GM19099 (cell line): ENCODE data around the gene ACTBL2.

Source experiments
- POLR2A ChIP-seq: IDR thresholded peaks from 3 replicates; pipeline ENCODE4 v1.6.1; 2011; ENCODE audit warnings: low read depth; ENCODE audit not compliant: insufficient read length; ENCODE audit errors: extremely low read depth

ACTBL2 gene

GRCh38 chr5:57458443-57458842 lies 24.2 kb downstream of the ACTBL2 start:
- TF ChIP-seq POLR2A: no peak

DNA sequence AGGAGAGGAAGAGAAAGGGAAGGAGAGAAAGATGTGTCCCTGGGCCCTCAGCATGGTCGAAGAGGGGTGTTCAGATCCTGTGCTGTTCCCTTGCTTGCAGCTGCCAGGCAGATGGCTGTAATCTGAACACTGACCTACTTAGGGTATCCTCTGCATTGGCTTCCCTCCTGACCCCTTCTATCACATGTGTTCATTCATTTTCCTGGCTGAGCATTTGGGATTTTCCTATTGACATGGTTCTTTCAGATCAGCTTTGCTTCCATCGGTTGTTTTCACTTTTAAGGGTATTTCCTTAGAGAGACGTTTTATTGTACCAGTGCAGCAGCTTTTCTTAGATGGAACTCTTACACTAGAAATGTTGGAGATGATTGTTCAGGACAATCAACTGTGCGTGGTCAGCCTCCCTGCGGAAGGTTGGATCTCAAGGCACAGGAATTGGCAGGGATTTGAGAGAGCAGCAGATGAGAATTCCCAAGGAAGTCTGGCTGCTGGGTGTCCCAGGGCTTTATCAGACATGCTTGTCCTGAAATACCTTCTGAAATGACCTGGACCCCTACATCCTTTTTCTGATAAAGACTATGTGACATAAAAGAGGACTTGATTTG lies 26.0 kb downstream of the ACTBL2 start:
- no peak for TF ChIP-seq POLR2A

- TF ChIP-seq POLR2A: no peak
These were observed 26.8 kb downstream of the ACTBL2 start for GRCh38 chr5:57455511-57456455.

DNA sequence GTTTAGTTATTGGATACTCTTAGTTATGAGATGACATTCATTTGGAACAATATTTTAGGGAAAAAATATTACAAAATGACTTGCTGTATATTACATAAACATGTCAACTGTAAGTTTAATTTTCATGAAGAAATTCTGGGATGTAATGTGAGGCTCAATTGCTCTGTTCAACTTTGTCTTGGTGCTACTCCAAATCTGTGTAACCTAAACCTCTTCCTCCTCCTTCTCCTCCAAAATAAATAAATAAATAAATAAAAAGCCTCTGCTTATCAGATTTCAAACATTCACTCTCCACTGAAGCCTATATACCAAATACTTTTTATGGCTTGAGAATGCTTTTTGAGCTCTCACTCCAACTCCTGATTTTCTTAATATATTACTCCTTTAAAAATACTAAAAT lies 27.7 kb downstream of the ACTBL2 start:
- TF ChIP-seq POLR2A: no peak

DNA sequence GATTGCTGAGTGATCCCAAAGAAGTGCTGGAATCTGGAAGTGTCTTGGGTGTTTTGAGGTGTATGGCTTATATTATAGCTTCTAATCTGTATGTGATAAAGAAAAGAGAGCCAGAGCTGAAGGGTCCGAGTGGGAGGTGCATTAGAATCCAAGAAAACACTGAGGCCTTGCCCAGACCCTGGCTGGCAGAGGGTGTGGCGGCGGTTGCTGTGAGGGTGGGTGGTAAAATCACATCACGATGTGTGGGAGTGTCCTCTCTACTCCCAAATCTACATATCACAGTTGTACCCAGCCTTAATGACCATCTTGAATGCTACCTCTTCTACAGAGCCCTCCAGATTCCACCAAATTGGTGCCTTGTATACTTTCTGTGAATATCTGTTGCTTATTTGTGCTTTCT lies 28.9 kb downstream of the ACTBL2 start:
- no peak for TF ChIP-seq POLR2A

GRCh38 chr5:57452885-57453284 lies 29.7 kb downstream of the ACTBL2 start:
- no peak for TF ChIP-seq POLR2A

DNA sequence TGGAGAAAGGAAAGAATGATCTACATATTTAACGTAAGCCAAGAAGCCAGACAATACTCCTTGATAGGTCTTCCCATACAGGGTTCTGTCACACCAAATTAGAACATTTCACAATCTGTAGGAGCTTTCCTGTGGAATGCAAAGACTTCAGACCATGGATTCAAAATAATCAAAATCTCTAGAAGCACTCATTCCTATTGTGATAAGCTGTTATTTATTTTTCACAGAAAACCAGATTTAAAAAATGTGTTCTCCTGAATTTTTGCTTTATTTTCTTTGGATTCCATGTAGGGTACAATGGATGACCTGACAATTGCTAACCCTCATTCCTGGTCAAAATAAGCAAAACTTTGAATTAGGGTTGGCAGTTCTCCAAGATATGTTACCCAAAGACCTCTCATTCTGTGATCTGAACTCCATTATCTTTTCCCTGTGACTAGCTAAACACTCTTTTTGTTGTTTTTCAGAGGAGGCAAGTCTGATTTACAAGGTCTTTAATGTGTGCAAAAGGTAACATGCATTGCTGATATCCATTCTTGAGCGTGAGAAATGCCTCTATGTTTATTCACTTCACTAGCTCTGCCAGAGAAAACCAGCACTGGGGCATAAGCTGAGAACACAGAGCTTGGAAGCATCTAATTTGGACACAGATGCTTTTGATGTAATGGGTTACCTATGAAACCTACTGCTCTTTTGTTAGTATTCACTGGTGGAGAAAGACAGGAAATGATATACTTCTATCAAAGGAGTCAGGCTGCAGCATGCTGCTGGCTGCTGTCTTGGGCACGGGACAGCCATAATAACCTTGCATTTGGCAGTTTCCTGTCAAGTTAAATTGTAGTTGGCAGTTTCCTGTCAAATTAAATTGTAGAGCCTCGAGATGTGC lies 31.4 kb downstream of the ACTBL2 start:
- TF ChIP-seq POLR2A: no peak

DNA sequence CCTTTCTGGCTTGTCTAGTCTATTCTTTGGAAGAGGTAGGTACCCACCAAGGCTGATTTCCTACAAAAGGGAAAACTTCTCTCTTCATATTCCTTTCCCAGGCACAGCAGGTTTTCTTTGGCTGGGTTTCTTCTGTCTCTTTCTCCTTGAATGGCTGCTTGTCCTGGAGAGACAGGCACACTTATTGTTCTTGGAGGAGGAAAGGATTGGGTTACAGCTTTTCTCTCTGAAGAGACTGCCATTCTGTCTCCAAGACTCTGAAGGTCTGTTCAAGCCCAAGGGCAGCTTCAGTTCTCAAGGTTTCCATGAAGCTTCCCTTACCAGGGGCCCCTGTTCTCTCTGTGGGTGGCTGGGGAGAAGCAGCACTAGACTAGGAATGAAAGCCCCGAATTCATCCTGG lies 33.9 kb downstream of the ACTBL2 start:
- no peak for TF ChIP-seq POLR2A

GRCh38 chr5:57448287-57448686 lies 34.3 kb downstream of the ACTBL2 start:
- no peak for TF ChIP-seq POLR2A

- TF ChIP-seq POLR2A: no peak
These were observed 35.0 kb downstream of the ACTBL2 start for GRCh38 chr5:57447658-57448057.

DNA sequence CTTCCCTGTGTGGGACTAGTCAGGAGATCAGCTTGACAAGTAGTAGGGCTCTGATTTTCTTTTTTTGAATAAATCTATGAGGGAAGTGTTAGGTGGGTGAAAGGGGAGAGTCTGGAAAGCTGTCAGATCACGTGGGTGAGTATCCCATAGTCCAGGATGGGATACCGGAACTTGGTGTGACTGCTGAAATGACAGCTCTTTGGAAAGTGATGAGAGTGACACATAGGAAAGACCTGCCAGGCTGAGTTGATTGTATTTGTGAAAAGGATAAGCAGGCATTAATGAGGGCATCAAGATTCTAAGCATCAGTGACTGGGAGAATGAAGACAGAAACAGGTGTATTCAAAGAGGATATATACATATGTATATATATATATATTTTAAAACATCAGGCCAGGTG lies 35.6 kb downstream of the ACTBL2 start:
- TF ChIP-seq POLR2A: no peak

DNA sequence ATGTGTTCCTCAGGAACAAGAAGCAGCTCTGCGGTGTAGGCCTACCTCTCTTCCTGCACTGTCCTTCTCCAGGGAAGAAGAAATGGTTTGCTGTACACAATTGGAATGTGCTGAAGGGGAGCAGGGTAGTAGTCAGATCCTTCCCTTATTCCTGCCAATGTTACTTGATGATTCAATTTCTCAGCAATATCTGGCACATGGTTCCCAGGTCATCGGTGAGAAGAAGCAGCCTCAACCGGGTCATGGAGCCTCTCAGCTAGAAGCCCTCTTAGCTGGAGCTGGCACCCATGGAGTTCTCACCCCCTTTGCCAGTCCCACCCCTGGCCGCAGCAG lies 36.9 kb downstream of the ACTBL2 start:
- TF ChIP-seq POLR2A: no peak

DNA sequence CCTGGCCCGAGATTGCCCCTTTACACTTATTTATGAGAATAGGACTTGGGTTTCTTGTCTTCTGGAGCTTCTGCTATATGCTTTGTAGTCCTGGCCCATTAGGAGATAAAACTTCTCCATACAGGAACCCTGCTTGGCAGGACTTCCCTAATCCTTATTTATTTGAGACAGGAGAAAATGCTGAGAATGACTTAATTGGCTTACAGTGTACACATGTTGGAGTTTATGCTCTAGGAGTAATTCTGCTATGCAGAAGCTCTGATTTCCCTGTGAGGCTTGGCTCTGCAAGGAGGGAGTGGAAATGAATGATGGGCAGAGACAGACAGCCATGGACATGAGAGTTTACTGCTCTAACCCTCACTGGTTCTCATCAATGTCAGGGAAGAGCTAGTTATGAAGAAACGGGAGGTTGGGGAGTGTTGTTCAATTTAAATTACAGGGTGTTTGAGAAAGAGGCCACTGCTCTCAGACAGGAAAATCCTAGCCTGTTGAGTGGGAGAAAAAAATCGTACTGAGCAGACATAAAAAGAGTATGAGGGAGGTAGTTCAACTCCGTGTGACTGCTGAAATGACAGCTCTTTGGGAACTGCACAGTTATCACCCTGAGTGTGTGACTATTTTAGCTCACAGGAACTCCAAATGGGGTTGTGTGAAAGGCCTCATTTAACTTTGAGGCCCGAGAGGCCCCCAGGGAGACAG lies 37.5 kb downstream of the ACTBL2 start:
- TF ChIP-seq POLR2A: no peak

DNA sequence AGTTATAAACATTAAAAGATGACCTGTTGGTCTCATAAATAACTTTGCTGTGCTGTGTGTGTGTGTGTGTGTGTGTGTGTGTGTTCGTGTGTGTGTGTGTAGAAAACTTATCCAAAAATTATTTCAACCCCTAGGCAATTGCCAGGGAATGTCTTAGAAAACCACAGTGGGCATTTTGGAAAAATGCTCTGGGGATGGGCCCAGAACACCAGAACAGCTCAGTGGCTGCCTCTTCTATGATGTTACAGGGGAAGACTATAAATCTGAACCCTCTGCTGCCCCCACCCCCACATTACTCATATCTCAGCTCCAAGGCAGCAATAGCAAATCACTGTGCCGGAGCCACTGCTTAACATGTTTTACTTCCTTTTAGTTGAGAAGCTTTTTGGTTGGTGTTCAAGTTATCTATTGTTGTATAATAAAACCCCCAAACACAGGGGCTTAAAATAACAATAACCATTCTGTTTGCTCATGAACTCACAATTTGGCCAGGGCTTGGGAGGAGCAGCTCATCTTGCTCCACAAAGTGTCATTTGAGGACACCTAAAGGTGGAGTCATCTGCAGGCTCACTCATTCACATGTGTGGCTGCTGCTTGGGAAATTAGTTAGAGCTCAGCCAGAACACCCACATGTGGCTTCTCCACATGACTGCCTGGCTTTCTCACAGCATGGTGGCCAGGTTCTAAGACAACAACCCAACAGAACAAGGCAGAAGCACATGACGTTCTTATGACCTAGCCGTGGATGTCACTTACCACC lies 40.4 kb downstream of the ACTBL2 start:
- no peak for TF ChIP-seq POLR2A
